Chondrocyte (in vitro differentiated cells): ENCODE data around the gene TCF25. TPM values are rescaled to one million over a fixed set of nuclear protein-coding genes. Genes with fewer than 3 reads are reported as not detected.

ENCODE experiments used
- DNase-seq: peaks from one replicate; pipeline ENCODE4 v3.0.0; 2021; ENCODE audit warnings: mixed read lengths, low spot score
- H3K27ac Mint-ChIP-seq: one replicate; pipeline ENCODE4 v1.8.0; 2021; ENCODE audit warnings: mild to moderate bottlenecking, moderate library complexity, mixed read lengths; ENCODE audit not compliant: unreplicated experiment
- H3K27me3 Mint-ChIP-seq: 2 replicates; pipeline ENCODE4 v1.8.0; 2021; ENCODE audit warnings: low read depth, mixed read lengths
- H3K36me3 Mint-ChIP-seq: 2 replicates; pipeline ENCODE4 v1.8.0; 2021; ENCODE audit warnings: low read depth, mixed read lengths
- H3K4me1 Mint-ChIP-seq: 2 replicates; pipeline ENCODE4 v1.8.0; 2021; ENCODE audit warnings: low read depth, mild to moderate bottlenecking, mixed read lengths
- H3K4me3 Mint-ChIP-seq: one replicate; pipeline ENCODE4 v1.8.0; 2021; ENCODE audit warnings: mild to moderate bottlenecking, moderate library complexity, mixed read lengths; ENCODE audit not compliant: unreplicated experiment
- H3K9me3 Mint-ChIP-seq: 2 replicates; pipeline ENCODE4 v1.8.0; 2021; ENCODE audit warnings: low read depth, mixed read lengths
- CTCF ChIP-seq: fragments of 200-600 bp; sonication (generic); IDR thresholded peaks from 2 replicates; pipeline ENCODE4 v1.5.0; 2021; ENCODE audit warnings: antibody characterized with exemption, mild to moderate bottlenecking, moderate library complexity
- total RNA-seq: library from RNA; stranded (reverse); gene quantifications from 3 replicates; pipeline ENCODE4 v1.2.1, GENCODE V29; 2021

The TCF25 gene
- total RNA-seq, 1 donor from 2014 or later = 200 TPM

DNA sequence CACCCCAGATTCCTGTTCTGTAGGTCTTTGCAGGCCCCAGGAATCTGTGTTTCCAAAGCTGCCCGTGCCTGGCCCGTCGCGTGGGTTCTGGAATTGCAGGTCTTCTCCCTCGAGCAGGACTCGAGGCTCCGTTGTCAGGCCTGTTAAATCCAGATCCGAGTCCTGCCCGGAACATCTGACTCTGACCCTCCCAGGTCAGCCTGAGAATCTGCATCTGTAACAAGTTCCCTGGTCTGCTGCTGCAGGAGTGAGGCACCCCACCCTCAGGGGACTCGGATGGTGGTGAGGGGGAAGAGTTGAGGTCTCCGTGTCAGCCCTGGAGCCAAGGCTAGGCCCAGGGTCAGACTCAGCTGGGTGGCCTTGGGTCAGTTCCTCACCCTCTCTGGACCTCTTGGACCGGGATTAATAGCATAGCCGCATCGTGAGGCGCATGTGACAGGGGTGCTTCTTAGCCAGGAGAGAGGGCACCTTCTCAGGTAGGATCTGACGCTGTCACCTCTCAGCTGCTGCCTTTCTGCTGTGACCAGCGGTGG is 36.3 kb upstream of the TCF25 start:
- no peaks in the 10 kb centered on the region for H3K27me3 Mint-ChIP-seq
- no peak for TF ChIP-seq CTCF
- no peak overlapping the region for H3K27ac Mint-ChIP-seq
- DNase-seq = no peak
- H3K4me1 Mint-ChIP-seq = peaks cover 6% of the 10 kb centered on the region
- no peaks in the 10 kb centered on the region for H3K9me3 Mint-ChIP-seq
- H3K36me3 Mint-ChIP-seq = no peaks in the 10 kb centered on the region
- no peak overlapping the region for H3K4me3 Mint-ChIP-seq

- H3K4me1 Mint-ChIP-seq = peaks cover 14% of the 10 kb centered on the region
- H3K36me3 Mint-ChIP-seq = no peaks in the 10 kb centered on the region
- no peak for TF ChIP-seq CTCF
- no peaks in the 10 kb centered on the region for H3K9me3 Mint-ChIP-seq
- H3K27ac Mint-ChIP-seq = no peak overlapping the region
- no peak overlapping the region for H3K4me3 Mint-ChIP-seq
- no peak for DNase-seq
- no peaks in the 10 kb centered on the region for H3K27me3 Mint-ChIP-seq
Measured at GRCh38 chr16:89841275-89841674, 32.1 kb upstream of the TCF25 start.

- H3K4me3 Mint-ChIP-seq = no peak overlapping the region
- H3K9me3 Mint-ChIP-seq = no peaks in the 10 kb centered on the region
- no peak for DNase-seq
- H3K27ac Mint-ChIP-seq = peak overlapping the region; percentile 68
- TF ChIP-seq CTCF = no peak
- no peaks in the 10 kb centered on the region for H3K27me3 Mint-ChIP-seq
- no peaks in the 10 kb centered on the region for H3K36me3 Mint-ChIP-seq
- peaks cover 12% of the 10 kb centered on the region for H3K4me1 Mint-ChIP-seq
Measured at GRCh38 chr16:89842471-89843408, 30.7 kb upstream of the TCF25 start.

- no peak for DNase-seq
- no peaks in the 10 kb centered on the region for H3K9me3 Mint-ChIP-seq
- H3K27me3 Mint-ChIP-seq = no peaks in the 10 kb centered on the region
- no peak overlapping the region for H3K27ac Mint-ChIP-seq
- TF ChIP-seq CTCF = no peak
- no peaks in the 10 kb centered on the region for H3K36me3 Mint-ChIP-seq
- no peak overlapping the region for H3K4me3 Mint-ChIP-seq
- peaks cover 9% of the 10 kb centered on the region for H3K4me1 Mint-ChIP-seq
Measured at GRCh38 chr16:89843409-89844350, 29.7 kb upstream of the TCF25 start.
